GM23338 (cell line): ENCODE results near the gene DZIP1. TPM values are rescaled to one million over a fixed set of nuclear protein-coding genes. Genes with fewer than 3 reads are reported as not detected.

ENCODE experiments used
- ATAC-seq: fragments of 200-7000 bp; cut with Tn5 transposase; 3 replicates; pipeline ENCODE4 v1.9.1; 2020
- DNase-seq: peaks from one replicate; pipeline ENCODE4 v3.0.0-alpha.2; 2015; ENCODE audit warnings: low spot score
- H2AFZ ChIP-seq: fragments of 200-600 bp; sonication (generic); 2 replicates; pipeline ENCODE4 v1.8.0; 2016; ENCODE audit warnings: antibody characterized with exemption, mild to moderate bottlenecking, moderate library complexity
- H3F3A ChIP-seq: fragments of 200-600 bp; sonication (generic); replicated peaks from 2 replicates; pipeline ENCODE4 v1.8.0; 2017; ENCODE audit warnings: antibody characterized with exemption, mixed run types, low read depth
- H3K27ac ChIP-seq: fragments of 200-600 bp; sonication (generic); 2 replicates; pipeline ENCODE4 v1.6.1; 2016; ENCODE audit warnings: low read depth
- H3K27me3 ChIP-seq: fragments of 200-600 bp; sonication (generic); 2 replicates; pipeline ENCODE4 v1.8.0; 2016; ENCODE audit warnings: mild to moderate bottlenecking, mixed run types, moderate library complexity; ENCODE audit not compliant: insufficient read depth
- H3K36me3 ChIP-seq: fragments of 200-600 bp; sonication (generic); 2 replicates; pipeline ENCODE4 v1.8.0; 2016; ENCODE audit warnings: mild to moderate bottlenecking; ENCODE audit not compliant: insufficient read depth
- H3K4me1 ChIP-seq: fragments of 200-600 bp; sonication (generic); 2 replicates; pipeline ENCODE4 v1.8.0; 2016; ENCODE audit warnings: mild to moderate bottlenecking, moderate library complexity; ENCODE audit not compliant: insufficient read depth
- H3K4me2 ChIP-seq: fragments of 200-600 bp; sonication (generic); 2 replicates; pipeline ENCODE4 v1.7.1; 2017; ENCODE audit warnings: mixed run types
- H3K4me3 ChIP-seq: fragments of 200-600 bp; sonication (generic); 2 replicates; pipeline ENCODE4 v1.6.1; 2016; ENCODE audit warnings: mixed run types
- H3K79me2 ChIP-seq: fragments of 200-600 bp; sonication (generic); replicated peaks from 2 replicates; pipeline ENCODE4 v1.8.0; 2017; ENCODE audit warnings: mild to moderate bottlenecking; ENCODE audit not compliant: insufficient read depth
- H3K9me2 ChIP-seq: fragments of 200-600 bp; sonication (generic); 2 replicates; pipeline ENCODE4 v1.8.0; 2017; ENCODE audit not compliant: insufficient read depth
- H4K20me1 ChIP-seq: fragments of 200-600 bp; sonication (generic); replicated peaks from 2 replicates; pipeline ENCODE4 v1.8.0; 2017; ENCODE audit warnings: mild to moderate bottlenecking; ENCODE audit not compliant: insufficient read depth
- H3K27ac Mint-ChIP-seq: 2 replicates; pipeline ENCODE4 v1.8.0; 2020; ENCODE audit warnings: inconsistent platforms, mild to moderate bottlenecking, moderate library complexity, mixed read lengths
- H3K27me3 Mint-ChIP-seq: 3 replicates; pipeline ENCODE4 v1.8.0; 2022; ENCODE audit warnings: low read depth, mild to moderate bottlenecking, moderate library complexity, mixed read lengths, inconsistent platforms; ENCODE audit not compliant: insufficient read depth, poor library complexity
- H3K36me3 Mint-ChIP-seq: 3 replicates; pipeline ENCODE4 v1.8.0; 2021; ENCODE audit warnings: low read depth, mild to moderate bottlenecking, inconsistent platforms, moderate library complexity, mixed read lengths
- H3K4me1 Mint-ChIP-seq: 3 replicates; pipeline ENCODE4 v1.8.0; 2020; ENCODE audit warnings: mild to moderate bottlenecking, inconsistent platforms, mixed read lengths
- H3K4me3 Mint-ChIP-seq: 3 replicates; pipeline ENCODE4 v1.8.0; 2021; ENCODE audit warnings: moderate library complexity, mild to moderate bottlenecking, inconsistent platforms, mixed read lengths
- H3K9me3 Mint-ChIP-seq: 3 replicates; pipeline ENCODE4 v1.8.0; 2020; ENCODE audit warnings: moderate library complexity, mild to moderate bottlenecking, inconsistent platforms, mixed read lengths
- CREB1 ChIP-seq: fragments of 250-450 bp; sonication (Bioruptor Pico); IDR thresholded peaks from 2 replicates; pipeline ENCODE4 v1.5.0; 2020; ENCODE audit warnings: low read depth, mild to moderate bottlenecking, moderate library complexity
- EZH2phosphoT487 ChIP-seq: fragments of 200-600 bp; sonication (generic); IDR thresholded peaks from one replicate; pipeline ENCODE4 v1.8.1; 2018; ENCODE audit warnings: antibody characterized with exemption; ENCODE audit not compliant: unreplicated experiment
- JUNB ChIP-seq: IDR thresholded peaks from one replicate; pipeline ENCODE4 v1.6.1; 2016; ENCODE audit warnings: antibody characterized with exemption; ENCODE audit not compliant: unreplicated experiment
- NANOG ChIP-seq: IDR thresholded peaks from 2 replicates; pipeline ENCODE4 v1.6.1; 2016; ENCODE audit warnings: antibody characterized with exemption, borderline replicate concordance
- STAT1 ChIP-seq: IDR thresholded peaks from one replicate; pipeline ENCODE4 v1.6.1; 2016; ENCODE audit warnings: antibody characterized with exemption; ENCODE audit not compliant: unreplicated experiment
- polyA plus RNA-seq: library from polyadenylated mRNA; unstranded; fragments of >200 nt; fragmentation: Nextera tagmentation; extraction: Ambion mirVana; gene quantifications from 2 replicates; pipeline ENCODE4 v1.2.1, GENCODE V29; 2016
- total RNA-seq: library from RNA; depleted of rRNA; stranded (reverse); fragments of >200 nt; shearing (Covaris generic); gene quantifications from 2 replicates; pipeline ENCODE4 v1.2.3, GENCODE V29; 2014
- TF ChIP-seq, protein P1 (sequence below), 2 experiments: fragments of 200-600 bp in 1 of 2; sonication (generic) in 1 of 2; conservative IDR thresholded peaks; 2 replicates each; pipeline versions ENCODE4 v1.5.1 to v1.6.1; 2016 to 2017; ENCODE audit warnings: antibody characterized with exemption in 2 of 2, low read depth in 2 of 2, mild to moderate bottlenecking in 2 of 2, moderate library complexity in 1 of 2
- TF ChIP-seq, protein P2 (sequence below): fragments of 250-450 bp; sonication (Bioruptor Pico); IDR thresholded peaks from 2 replicates; pipeline ENCODE4 v1.5.0; 2020; ENCODE audit warnings: mild to moderate bottlenecking, moderate library complexity
- TF ChIP-seq, protein P3 (sequence below): IDR thresholded peaks from 2 replicates; pipeline ENCODE4 v1.6.1; 2016; ENCODE audit warnings: antibody characterized with exemption

Gene DZIP1
- total and polyA plus RNA-seq, 2 experiments from 2014 or later: 10.6 to 24.2 TPM

DNA sequence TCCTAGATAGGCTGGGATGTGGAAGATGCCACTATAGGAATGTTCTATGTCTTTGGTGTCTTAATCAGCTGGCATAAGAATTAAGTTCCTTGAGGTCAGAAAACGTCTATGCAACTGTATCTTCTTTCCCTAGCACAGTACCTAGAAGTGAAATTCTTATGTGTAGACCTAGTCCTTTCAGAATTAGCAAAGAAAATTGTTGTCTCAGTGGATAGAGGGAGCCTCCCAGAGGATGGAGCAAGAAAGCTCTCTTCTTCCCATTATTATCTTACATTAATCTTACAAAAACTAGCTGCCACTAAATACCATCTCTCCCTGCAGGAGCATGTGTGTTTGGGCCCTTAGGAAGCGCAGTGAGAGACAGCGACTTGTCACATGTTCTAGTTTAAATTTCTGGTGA lies 80.4 kb downstream of the DZIP1 start:
- no peak overlapping the region for H3K27ac ChIP-seq
- Mint-ChIP-seq H3K9me3 (0 out of 3 replicates have a peak, but pooled peaks cover 2% of the 10 kb centered on the region), H3K4me3 (no peak overlapping the region), H3K36me3 (peaks cover 20% of the 10 kb centered on the region), H3K27me3 (no peaks in the 10 kb centered on the region), H3K4me1 (no peaks in the 10 kb centered on the region), H3K27ac (no peak overlapping the region)
- H3K27me3 ChIP-seq: no peaks in the 10 kb centered on the region
- no peaks in the 10 kb centered on the region; the same call in 1 of the 2 replicates for H3F3A ChIP-seq
- no peaks in the 10 kb centered on the region for H3K9me2 ChIP-seq
- H3K4me3 ChIP-seq: no peak overlapping the region
- H3K4me2 ChIP-seq: no peak overlapping the region
- no peaks in the 10 kb centered on the region for H3K36me3 ChIP-seq
- no peak for TF ChIP-seq CREB1 (CRISPR knock-in tag)
- TF ChIP-seq, protein P1, sequence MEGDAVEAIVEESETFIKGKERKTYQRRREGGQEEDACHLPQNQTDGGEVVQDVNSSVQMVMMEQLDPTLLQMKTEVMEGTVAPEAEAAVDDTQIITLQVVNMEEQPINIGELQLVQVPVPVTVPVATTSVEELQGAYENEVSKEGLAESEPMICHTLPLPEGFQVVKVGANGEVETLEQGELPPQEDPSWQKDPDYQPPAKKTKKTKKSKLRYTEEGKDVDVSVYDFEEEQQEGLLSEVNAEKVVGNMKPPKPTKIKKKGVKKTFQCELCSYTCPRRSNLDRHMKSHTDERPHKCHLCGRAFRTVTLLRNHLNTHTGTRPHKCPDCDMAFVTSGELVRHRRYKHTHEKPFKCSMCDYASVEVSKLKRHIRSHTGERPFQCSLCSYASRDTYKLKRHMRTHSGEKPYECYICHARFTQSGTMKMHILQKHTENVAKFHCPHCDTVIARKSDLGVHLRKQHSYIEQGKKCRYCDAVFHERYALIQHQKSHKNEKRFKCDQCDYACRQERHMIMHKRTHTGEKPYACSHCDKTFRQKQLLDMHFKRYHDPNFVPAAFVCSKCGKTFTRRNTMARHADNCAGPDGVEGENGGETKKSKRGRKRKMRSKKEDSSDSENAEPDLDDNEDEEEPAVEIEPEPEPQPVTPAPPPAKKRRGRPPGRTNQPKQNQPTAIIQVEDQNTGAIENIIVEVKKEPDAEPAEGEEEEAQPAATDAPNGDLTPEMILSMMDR (conservative IDR thresholded peaks at IDR 0.05; ENCODE audit: low read depth in 2 of 2): peak; percentile 23 to 43; a peak in 1 of 4 replicates
- no peaks in the 10 kb centered on the region for H3K79me2 ChIP-seq
- no peak overlapping the region for H2AFZ ChIP-seq
- DNase-seq (no peak), ATAC-seq (peak; percentile 35; the same call in 1 of the 3 replicates)
- no peaks in the 10 kb centered on the region for H3K4me1 ChIP-seq
- peaks cover 17% of the 10 kb centered on the region; the same call in 1 of the 2 replicates for H4K20me1 ChIP-seq

DNA sequence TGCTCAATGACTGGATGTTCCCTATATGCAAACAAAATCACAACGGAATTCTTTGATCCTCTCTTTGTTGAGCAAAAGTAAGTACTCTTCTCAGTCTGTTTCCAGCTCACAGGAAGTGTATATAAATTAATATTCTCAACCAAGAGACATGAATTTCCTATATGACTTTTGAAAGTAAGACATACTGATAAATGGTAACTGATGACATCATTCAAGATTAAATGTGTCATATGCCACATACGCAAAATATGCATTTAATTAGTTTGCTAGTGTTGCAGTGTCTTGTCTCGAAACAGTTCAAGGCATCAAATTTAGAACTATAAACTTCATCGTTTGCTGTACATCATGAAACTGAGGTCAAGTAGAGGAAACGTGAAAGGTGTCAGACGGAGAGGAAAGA lies 84.1 kb downstream of the DZIP1 start:
- Mint-ChIP-seq H3K36me3 (no peaks in the 10 kb centered on the region; the same call in 2 of the 3 replicates), H3K27me3 (no peaks in the 10 kb centered on the region), H3K9me3 (no peaks in the 10 kb centered on the region), H3K4me1 (peaks cover 20% of the 10 kb centered on the region), H3K4me3 (no peak overlapping the region), H3K27ac (no peak overlapping the region)
- DNase-seq: no peak
- Histone ChIP-seq H3K4me1 (peaks cover 16% of the 10 kb centered on the region), H3K4me3 (no peak overlapping the region), H3K27ac (no peak overlapping the region), H3K79me2 (peaks cover 11% of the 10 kb centered on the region; the same call in 1 of the 2 replicates), H3K36me3 (no peaks in the 10 kb centered on the region), H2AFZ (no peak overlapping the region), H3K4me2 (no peak overlapping the region), H3K27me3 (no peaks in the 10 kb centered on the region), H3K9me2 (no peaks in the 10 kb centered on the region), H3F3A (no peaks in the 10 kb centered on the region; the same call in 1 of the 2 replicates), H4K20me1 (no peaks in the 10 kb centered on the region)
- no peak for ATAC-seq
- TF ChIP-seq, protein P2, sequence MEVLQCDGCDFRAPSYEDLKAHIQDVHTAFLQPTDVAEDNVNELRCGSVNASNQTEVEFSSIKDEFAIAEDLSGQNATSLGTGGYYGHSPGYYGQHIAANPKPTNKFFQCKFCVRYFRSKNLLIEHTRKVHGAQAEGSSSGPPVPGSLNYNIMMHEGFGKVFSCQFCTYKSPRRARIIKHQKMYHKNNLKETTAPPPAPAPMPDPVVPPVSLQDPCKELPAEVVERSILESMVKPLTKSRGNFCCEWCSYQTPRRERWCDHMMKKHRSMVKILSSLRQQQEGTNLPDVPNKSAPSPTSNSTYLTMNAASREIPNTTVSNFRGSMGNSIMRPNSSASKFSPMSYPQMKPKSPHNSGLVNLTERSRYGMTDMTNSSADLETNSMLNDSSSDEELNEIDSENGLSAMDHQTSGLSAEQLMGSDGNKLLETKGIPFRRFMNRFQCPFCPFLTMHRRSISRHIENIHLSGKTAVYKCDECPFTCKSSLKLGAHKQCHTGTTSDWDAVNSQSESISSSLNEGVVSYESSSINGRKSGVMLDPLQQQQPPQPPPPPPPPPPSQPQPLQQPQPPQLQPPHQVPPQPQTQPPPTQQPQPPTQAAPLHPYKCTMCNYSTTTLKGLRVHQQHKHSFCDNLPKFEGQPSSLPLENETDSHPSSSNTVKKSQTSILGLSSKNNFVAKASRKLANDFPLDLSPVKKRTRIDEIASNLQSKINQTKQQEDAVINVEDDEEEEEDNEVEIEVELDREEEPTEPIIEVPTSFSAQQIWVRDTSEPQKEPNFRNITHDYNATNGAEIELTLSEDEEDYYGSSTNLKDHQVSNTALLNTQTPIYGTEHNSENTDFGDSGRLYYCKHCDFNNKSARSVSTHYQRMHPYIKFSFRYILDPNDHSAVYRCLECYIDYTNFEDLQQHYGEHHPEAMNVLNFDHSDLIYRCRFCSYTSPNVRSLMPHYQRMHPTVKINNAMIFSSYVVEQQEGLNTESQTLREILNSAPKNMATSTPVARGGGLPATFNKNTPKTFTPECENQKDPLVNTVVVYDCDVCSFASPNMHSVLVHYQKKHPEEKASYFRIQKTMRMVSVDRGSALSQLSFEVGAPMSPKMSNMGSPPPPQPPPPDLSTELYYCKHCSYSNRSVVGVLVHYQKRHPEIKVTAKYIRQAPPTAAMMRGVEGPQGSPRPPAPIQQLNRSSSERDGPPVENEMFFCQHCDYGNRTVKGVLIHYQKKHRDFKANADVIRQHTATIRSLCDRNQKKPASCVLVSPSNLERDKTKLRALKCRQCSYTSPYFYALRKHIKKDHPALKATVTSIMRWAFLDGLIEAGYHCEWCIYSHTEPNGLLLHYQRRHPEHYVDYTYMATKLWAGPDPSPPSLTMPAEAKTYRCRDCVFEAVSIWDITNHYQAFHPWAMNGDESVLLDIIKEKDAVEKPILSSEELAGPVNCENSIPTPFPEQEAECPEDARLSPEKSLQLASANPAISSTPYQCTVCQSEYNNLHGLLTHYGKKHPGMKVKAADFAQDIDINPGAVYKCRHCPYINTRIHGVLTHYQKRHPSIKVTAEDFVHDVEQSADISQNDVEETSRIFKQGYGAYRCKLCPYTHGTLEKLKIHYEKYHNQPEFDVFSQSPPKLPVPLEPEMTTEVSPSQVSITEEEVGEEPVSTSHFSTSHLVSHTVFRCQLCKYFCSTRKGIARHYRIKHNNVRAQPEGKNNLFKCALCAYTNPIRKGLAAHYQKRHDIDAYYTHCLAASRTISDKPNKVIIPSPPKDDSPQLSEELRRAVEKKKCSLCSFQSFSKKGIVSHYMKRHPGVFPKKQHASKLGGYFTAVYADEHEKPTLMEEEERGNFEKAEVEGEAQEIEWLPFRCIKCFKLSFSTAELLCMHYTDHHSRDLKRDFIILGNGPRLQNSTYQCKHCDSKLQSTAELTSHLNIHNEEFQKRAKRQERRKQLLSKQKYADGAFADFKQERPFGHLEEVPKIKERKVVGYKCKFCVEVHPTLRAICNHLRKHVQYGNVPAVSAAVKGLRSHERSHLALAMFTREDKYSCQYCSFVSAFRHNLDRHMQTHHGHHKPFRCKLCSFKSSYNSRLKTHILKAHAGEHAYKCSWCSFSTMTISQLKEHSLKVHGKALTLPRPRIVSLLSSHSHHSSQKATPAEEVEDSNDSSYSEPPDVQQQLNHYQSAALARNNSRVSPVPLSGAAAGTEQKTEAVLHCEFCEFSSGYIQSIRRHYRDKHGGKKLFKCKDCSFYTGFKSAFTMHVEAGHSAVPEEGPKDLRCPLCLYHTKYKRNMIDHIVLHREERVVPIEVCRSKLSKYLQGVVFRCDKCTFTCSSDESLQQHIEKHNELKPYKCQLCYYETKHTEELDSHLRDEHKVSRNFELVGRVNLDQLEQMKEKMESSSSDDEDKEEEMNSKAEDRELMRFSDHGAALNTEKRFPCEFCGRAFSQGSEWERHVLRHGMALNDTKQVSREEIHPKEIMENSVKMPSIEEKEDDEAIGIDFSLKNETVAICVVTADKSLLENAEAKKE (CRISPR knock-in tag): no peak
- no peak for TF ChIP-seq CREB1 (CRISPR knock-in tag)
- TF ChIP-seq EZH2phosphoT487: no peak
- TF ChIP-seq STAT1: no peak
- TF ChIP-seq NANOG: no peak
- TF ChIP-seq, protein P3, sequence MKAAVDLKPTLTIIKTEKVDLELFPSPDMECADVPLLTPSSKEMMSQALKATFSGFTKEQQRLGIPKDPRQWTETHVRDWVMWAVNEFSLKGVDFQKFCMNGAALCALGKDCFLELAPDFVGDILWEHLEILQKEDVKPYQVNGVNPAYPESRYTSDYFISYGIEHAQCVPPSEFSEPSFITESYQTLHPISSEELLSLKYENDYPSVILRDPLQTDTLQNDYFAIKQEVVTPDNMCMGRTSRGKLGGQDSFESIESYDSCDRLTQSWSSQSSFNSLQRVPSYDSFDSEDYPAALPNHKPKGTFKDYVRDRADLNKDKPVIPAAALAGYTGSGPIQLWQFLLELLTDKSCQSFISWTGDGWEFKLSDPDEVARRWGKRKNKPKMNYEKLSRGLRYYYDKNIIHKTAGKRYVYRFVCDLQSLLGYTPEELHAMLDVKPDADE: no peak
- TF ChIP-seq, protein P1 (conservative IDR thresholded peaks at IDR 0.05; ENCODE audit: low read depth in 2 of 2): no peak
- no peak for TF ChIP-seq JUNB
